ENCODE results near the gene PRAMEF1.
"Not testable (repeated sequence)": the region's sequence is repeated elsewhere in the genome, so short reads cannot be mapped to it uniquely, and the experiment has no call there.

PRAMEF1 gene

DNA sequence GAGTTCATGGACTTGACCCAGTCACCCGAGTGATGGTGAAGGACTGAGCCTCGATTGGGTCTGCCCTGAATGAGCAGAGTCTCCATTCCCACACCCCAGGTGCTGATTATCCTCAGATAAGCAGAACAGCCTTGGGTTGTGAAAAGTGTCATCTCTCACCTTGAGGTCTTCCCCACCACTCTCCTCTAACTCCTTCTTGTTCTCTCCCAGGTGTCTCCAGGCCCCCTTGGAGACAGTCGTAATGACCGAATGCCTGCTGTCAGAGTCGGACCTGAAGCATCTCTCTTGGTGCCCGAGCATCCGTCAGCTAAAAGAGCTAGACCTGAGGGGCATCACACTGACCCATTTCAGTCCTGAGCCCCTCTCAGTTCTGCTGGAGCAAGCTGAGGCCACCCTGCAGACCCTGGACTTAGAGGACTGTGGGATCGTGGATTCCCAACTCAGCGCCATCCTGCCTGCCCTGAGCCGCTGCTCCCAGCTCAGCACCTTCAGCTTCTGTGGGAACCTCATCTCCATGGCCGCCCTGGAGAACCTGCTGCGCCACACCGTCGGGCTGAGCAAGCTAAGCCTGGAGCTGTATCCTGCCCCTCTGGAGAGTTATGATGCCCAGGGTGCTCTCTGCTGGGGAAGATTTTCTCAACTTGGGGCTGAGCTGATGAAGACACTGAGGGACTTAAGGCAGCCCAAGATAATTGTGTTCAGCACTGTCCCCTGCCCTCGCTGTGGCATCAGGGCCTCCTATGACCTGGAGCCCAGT is 14.2 kb upstream of the PRAMEF1 start:
- DNase-seq, result no peak

DNA sequence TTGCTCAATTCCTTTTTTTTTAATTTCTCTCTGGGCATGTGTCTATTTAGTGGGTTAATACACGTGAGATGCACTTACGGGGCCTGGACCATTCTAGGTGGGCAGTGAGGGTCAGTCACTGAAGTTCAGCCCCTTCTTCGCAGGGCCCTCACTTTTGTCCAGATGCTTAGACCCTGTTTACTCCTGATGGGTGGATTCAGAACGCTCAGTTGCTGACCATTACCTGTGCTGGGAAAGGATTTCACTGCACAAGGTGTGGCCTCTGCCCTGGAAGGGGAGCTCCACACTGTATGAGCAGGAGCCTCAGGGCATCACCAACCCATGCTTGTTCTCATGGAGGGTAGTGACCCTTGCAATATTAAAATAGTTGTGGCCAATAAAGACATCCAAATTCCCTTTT is 13.1 kb upstream of the PRAMEF1 start:
- DNase-seq, result no peak

DNA sequence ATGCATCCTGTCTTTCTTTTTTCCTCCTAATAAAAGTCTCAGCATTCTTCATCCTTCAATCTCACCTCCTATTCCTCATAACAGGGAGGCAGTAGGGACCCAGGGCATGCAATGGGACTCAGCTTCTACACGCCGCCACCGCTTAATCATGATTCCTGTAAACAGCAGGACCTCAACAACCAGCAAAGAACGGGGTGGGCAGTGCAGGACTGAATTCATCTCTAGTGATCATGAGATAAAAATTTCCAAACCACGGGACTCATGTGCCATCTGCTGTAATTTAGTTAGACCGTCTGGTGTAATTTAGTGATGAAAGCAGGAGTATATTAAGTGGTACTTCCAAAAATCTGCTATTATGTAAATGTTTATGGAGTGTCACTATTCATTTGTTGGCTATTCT is 12.3 kb upstream of the PRAMEF1 start:
- DNase-seq, result no peak

DNA sequence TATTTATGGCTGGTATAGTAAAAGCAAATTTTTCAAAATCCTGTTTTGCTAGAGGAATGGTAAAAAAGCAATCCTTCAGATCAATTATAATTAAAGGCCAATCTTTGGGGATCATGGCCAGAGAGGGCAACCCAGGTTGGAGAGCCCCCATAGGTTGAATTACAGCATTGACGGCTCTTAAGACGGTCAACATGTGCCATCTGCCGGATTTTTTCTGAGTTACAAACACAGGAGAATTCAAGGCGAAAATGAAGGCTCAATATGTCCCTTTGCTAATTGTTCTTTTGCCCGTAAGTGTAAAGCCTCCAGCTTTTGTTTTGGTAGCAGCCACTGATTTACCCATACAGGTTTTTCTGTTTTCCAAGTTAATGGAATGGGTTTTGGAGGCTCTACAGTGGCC is 9.7 kb upstream of the PRAMEF1 start:
- DNase-seq, result peak; percentile 0

DNA sequence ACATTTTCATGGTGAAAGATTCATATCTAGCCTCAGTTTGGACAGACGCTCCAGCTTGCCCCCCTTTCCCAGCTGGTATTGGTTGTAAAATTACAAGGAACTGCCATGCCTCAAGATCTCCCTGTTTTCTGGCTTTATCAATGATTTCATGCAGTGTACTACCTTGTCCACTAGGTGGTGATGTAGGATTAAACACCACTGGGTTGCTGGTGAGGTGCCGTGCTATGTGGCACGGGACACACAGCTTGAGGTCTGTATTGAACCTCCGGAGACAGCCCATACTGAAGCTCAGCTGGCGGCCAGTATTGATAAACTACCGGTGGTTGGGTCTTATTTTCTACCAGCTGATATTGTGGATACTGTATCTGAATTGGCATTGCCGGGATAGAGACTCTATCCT is 7.4 kb upstream of the PRAMEF1 start:
- DNase-seq, result not testable (repeated sequence)

DNA sequence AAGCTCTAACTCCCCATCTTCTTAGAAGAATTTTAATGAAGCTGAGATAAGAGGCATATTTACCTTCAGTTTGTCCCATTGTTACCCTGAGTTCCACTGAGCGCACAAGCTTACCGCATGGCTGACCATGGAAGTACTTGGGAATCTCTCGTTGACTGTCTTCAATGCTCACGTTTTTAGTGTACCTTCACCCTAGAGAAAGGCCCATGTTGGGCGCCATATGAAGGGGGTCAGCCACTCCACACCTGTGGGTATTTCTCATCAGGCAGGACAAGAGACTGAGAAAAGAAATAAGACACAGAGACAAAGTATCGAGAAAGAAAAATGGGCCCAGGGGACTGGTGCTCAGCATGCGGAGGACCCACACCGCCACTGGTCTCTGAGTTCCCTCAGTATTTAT is 6.5 kb upstream of the PRAMEF1 start:
- DNase-seq, result not testable (repeated sequence)

DNA sequence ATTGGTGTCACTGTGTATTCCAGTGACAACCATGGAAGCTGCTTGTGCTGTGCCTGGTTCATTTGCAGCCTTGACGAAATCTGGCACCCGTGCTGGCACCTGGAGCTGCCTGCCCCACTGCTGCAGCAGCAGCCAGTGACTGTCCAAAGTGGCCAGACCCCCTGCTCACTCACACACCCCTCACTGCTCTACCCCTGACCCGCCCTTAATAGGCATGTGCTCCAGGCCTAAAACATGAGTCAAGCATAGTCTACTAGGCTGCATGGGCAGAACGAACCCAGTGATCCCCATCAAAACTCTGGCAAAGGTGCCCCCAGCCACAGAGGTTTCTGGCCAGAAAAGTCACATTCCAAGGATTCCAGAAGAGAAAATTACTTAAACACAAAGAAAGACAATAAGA is 7.7 kb downstream of the PRAMEF1 start:
- no peak for DNase-seq

DNA sequence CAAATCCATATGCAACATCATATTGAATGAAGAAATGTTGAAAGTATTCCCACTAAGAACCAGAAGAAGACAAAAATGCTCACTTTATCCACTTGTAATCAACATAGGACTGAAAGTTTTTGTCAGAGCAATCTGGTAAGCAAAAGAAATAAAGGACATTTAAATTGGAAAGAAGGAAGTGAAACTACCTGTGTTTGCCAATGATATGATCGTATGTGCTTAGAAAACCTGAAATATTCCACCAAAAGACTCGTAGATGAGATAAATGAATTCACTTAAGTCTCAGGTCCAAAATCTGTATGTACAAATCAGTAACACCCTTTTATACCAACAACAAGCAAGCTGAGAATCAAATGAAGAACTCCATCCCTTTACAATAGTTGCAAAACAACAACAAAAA is 8.5 kb downstream of the PRAMEF1 start:
- no peak for DNase-seq

DNA sequence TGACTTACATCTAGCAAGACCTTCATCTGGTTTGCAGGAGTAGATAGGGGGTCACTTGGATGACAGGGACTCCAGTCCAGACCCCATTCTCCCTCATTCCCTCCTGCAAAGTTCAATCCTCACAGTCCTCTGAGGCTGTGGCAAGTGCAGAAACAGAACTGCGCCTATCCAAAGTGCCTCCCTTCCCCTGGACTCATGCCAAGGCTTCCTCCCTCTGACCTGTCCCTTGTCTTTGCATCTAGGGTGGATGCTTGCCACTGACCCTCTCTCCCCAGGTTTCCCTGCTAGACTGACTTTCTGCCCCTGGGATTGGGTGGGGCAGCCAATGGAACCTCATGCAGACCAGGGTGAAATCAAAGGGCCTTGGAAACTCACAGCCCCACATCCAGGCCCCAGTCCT is 18.7 kb downstream of the PRAMEF1 start:
- no peak for DNase-seq

DNA sequence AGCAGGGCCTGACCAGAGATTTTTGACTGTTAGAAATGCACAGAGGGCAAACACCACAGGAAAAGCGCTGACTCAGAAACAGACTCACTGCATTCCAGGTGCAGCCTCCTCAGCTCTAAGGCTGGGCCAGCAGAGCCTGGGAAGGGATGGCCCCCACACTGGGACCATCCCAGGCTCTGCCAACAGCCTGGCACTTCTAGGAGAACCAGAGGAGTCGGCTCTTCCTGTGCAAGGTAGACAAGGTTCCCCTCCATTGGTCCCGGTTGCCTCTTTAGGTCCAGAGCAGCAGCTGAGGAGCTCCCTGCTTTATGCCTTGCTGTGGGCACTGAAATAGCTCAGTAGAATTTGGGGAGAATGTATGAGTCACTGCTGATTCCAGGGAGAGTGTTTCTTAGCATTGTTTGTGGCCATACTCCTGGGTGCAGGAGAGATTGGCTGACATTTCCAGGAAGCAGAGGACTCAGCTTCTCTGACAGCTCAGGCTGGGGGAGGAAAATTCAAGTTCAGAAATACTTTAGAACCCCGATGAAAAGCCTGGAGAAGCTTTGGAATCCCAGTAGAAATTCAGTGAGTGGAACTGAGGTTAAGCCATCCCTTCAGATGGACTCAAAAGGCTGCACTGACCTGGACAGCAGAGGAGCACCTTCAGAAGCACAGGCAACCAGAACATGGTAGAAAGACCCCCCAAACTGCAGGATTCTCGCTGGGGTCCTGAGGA is 19.7 kb downstream of the PRAMEF1 start:
- DNase-seq, result no peak

DNA sequence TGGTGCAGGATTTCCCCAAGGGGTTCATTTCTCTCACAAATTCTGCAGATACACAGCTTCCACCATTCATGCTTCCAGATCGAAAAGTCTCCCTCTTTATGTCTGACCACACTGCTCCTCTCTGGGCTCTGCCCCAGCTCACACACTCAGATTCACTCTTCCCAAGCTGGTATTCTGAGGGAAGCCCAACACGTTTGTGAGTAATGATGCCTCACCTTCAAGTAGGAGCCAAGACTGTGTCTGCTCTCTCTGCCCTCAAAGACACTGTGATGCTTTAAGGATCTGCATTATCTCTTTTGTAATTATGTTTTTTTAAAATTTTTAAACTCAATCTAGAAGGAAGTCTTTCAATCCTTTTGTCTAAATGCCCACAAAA is 20.2 kb downstream of the PRAMEF1 start:
- DNase-seq, result no peak

DNA sequence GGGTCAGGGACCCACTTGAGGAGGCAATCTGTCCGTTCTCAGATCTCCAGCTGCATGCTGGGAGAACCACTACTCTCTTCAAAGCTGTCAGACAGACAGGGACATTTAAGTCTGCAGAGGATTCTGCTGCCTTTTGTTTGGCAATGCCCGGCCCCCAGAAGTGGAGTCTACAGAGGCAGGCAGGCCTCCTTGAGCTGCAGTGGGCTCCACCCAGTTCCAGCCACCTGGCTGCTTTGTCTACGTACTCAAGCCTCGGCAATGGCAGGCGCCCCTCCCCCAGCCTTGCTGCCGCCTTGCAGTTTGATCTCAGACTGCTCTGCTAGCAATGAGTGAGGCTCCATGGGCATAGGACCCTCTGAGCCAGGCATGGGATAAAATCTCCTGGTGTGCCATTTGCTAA is 27.9 kb downstream of the PRAMEF1 start:
- DNase-seq, result not testable (repeated sequence)

DNA sequence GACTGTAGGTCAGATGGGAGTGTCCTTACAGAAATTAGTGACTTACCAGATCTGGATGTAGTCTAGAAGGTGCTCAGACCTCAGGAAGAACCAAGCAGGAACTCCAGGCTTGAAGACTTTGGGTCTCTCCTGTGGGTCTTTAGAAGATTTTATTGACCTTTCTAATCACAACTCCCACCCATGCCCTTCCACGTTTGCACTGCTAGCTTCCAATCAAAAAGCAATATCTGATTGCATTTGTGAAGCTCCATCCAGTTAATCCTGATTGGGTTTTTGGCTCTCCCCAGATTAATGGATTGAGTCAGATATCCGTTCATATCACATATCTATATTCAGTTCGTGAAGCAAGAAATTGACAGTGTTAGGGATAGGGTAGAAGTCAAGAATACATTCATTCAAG is 40.1 kb downstream of the PRAMEF1 start, which contains the start of gene PRAMEF11:
TSS of gene PRAMEF11 (minus strand) at position 101 of the 400 bp plus-strand sequence. CDS start 2,621 bp downstream, outside the sequence.
- not testable (repeated sequence) for DNase-seq

DNA sequence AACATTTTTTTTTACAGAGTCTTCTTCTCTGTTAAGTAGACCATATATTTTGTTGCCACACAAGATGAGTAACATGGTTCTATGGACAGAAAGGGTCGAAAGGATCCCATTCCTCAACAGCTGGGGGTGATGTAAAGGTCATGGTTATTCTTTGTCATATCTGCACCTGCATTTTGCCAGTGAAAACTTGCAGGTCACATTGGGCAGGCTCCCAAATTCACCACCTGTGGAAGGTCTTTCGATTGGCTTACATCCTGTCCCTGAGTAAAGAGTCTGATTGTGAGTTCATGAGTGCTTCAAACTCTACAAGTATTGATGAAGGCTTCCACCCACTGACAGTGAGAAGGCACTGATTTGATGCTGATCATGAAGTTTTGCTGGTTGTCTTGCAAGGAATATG is 42.1 kb downstream of the PRAMEF1 start:
- DNase-seq, result not testable (repeated sequence)

All from DMS153 (cell line).